ENCODE measurements around the gene BICD2.
A peak's percentile ranks its signal among the peaks of the same experiment; 100 is the strongest.

Gene BICD2

GRCh38 chr9:92679413-92680165 lies 85.0 kb downstream of the BICD2 start:
- no peaks in the 10 kb centered on the region for H3K9me2 ChIP-seq (replicated peaks; ENCODE audit: control insufficient read depth, low read length)
- H3K4me1 ChIP-seq (ENCODE audit: control insufficient read depth, low read length): peaks cover 7% of the 10 kb centered on the region
- no peak overlapping the region for H3K4me3 ChIP-seq (ENCODE audit: low read length)
- no peak overlapping the region for H3K27ac ChIP-seq (ENCODE audit: low read depth, low read length)
- TF ChIP-seq CTCF (IDR thresholded peaks at IDR 0.05; ENCODE audit: low read depth, low read length, poor library complexity, severe bottlenecking): no peak
- no peak for TF ChIP-seq EZH2phosphoT487 (IDR thresholded peaks at IDR 0.05; ENCODE audit: borderline replicate concordance, low read length)
- no peaks in the 10 kb centered on the region for H3K79me2 ChIP-seq (ENCODE audit: control insufficient read depth, low read length)
- H3K9me3 ChIP-seq (ENCODE audit: control insufficient read depth, insufficient read depth, low read length): no peaks in the 10 kb centered on the region
- H3K36me3 ChIP-seq (ENCODE audit: control insufficient read depth, low read length): no peaks in the 10 kb centered on the region
- H3F3A ChIP-seq (ENCODE audit: control insufficient read depth, insufficient read depth): peaks cover 5% of the 10 kb centered on the region; the same call in 1 of the 2 replicates
- no peaks in the 10 kb centered on the region for H3K27me3 ChIP-seq (ENCODE audit: control insufficient read depth, low read length)
- H3K4me2 ChIP-seq (ENCODE audit: low read length): no peak overlapping the region
- H4K20me1 ChIP-seq (ENCODE audit: control insufficient read depth, insufficient read depth, low read depth, low read length): no peaks in the 10 kb centered on the region

GRCh38 chr9:92671323-92671722 lies 93.3 kb downstream of the BICD2 start:
- Histone ChIP-seq H3K79me2 (ENCODE audit: control insufficient read depth, low read length) (peaks cover 49% of the 10 kb centered on the region), H3K4me1 (ENCODE audit: control insufficient read depth, low read length) (peaks cover 20% of the 10 kb centered on the region), H3K27ac (ENCODE audit: low read depth, low read length) (no peak overlapping the region), H3K9me2 (replicated peaks; ENCODE audit: control insufficient read depth, low read length) (no peaks in the 10 kb centered on the region), H3K4me3 (ENCODE audit: low read length) (peak overlapping the region; percentile 90), H3K4me2 (ENCODE audit: low read length) (peak overlapping the region; percentile 76), H3K9me3 (ENCODE audit: control insufficient read depth, insufficient read depth, low read length) (no peaks in the 10 kb centered on the region), H3K36me3 (ENCODE audit: control insufficient read depth, low read length) (peaks cover 15% of the 10 kb centered on the region), H3K27me3 (ENCODE audit: control insufficient read depth, low read length) (no peaks in the 10 kb centered on the region), H4K20me1 (ENCODE audit: control insufficient read depth, insufficient read depth, low read depth, low read length) (peaks cover 5% of the 10 kb centered on the region; the same call in 1 of the 2 replicates), H3F3A (ENCODE audit: control insufficient read depth, insufficient read depth) (no peaks in the 10 kb centered on the region)
- TF ChIP-seq CTCF (IDR thresholded peaks at IDR 0.05; ENCODE audit: low read depth, low read length, poor library complexity, severe bottlenecking): no peak
- no peak for TF ChIP-seq EZH2phosphoT487 (IDR thresholded peaks at IDR 0.05; ENCODE audit: borderline replicate concordance, low read length)

GRCh38 chr9:92669890-92670708 lies 94.5 kb downstream of the BICD2 start, which contains the start of gene IPPK:
Gene IPPK, minus strand, starts transcription at chr9:92670131. Its CDS starts 143 bp downstream, at chr9:92669988.
- Histone ChIP-seq H3K4me1 (ENCODE audit: control insufficient read depth, low read length) (peaks cover 22% of the 10 kb centered on the region), H3K4me3 (ENCODE audit: low read length) (peak within 1 kb of the TSS; percentile 90), H3K4me2 (ENCODE audit: low read length) (peak within 1 kb of the TSS; percentile 100), H3K79me2 (ENCODE audit: control insufficient read depth, low read length) (peaks cover 59% of the 10 kb centered on the region), H3K27me3 (ENCODE audit: control insufficient read depth, low read length) (no peaks in the 10 kb centered on the region), H3K36me3 (ENCODE audit: control insufficient read depth, low read length) (peaks cover 17% of the 10 kb centered on the region), H3K9me3 (ENCODE audit: control insufficient read depth, insufficient read depth, low read length) (no peaks in the 10 kb centered on the region), H3F3A (ENCODE audit: control insufficient read depth, insufficient read depth) (peaks cover 5% of the 10 kb centered on the region; the same call in 1 of the 2 replicates), H4K20me1 (ENCODE audit: control insufficient read depth, insufficient read depth, low read depth, low read length) (peaks cover 7% of the 10 kb centered on the region; the same call in 1 of the 2 replicates), H3K9me2 (replicated peaks; ENCODE audit: control insufficient read depth, low read length) (no peaks in the 10 kb centered on the region), H3K27ac (ENCODE audit: low read depth, low read length) (peak within 1 kb of the TSS; percentile 45)
- no peak for TF ChIP-seq EZH2phosphoT487 (IDR thresholded peaks at IDR 0.05; ENCODE audit: borderline replicate concordance, low read length)
- TF ChIP-seq CTCF (IDR thresholded peaks at IDR 0.05; ENCODE audit: low read depth, low read length, poor library complexity, severe bottlenecking): no peak
